Common myeloid progenitor, CD34-positive (primary cell): ENCODE results near the gene ZBTB12.
"Not testable (repeated sequence)": the region's sequence is repeated elsewhere in the genome, so short reads cannot be mapped to it uniquely, and the experiment has no call there.

Experiments
- CTCF ChIA-PET: fragments of 350-600 bp; sonication (Branson Sonifier 250); formaldehyde crosslinking; loops from one replicate; lab custom pipeline; 2021; ENCODE audit warnings: antibody characterized with exemption; lab: Charles Lee
- POLR2A ChIA-PET: fragments of 350-600 bp; sonication (Branson Sonifier 250); formaldehyde crosslinking; loops from one replicate; lab custom pipeline; 2021; ENCODE audit warnings: antibody characterized with exemption; lab: Charles Lee
- DNase-seq, 3 donors: peaks; one replicate each; pipeline versions ENCODE4 v3.0.0 to v3.0.0-alpha.2; 2013
- H3K27ac ChIP-seq, 2 experiments: 1 replicate in 1 of 2; 2 replicates in 1 of 2; pipeline ENCODE4 v1.7.0; 2013; ENCODE audit warnings: inconsistent platforms in 2 of 2, low read length in 2 of 2, mild to moderate bottlenecking in 2 of 2, low read depth in 1 of 2, moderate library complexity in 1 of 2; ENCODE audit not compliant: severe bottlenecking in 2 of 2, insufficient read depth in 1 of 2, poor library complexity in 1 of 2
- H3K27me3 ChIP-seq, 5 experiments: replicated peaks in 2 of 5; 1 replicate in 3 of 5; 2 replicates in 2 of 5; pipeline versions ENCODE4 v1.6.1 to v1.7.0; 2013; ENCODE audit warnings: low read length in 4 of 5, mild to moderate bottlenecking in 2 of 5, moderate library complexity in 2 of 5, inconsistent platforms in 1 of 5; ENCODE audit not compliant: insufficient read depth in 5 of 5, control insufficient read depth in 4 of 5
- H3K36me3 ChIP-seq, 4 experiments: 1 replicate in 2 of 4; 2 replicates in 2 of 4; pipeline versions ENCODE4 v1.6.1 to v1.7.0; 2013; ENCODE audit warnings: low read length in 3 of 4, control low read depth in 1 of 4, mild to moderate bottlenecking in 1 of 4; ENCODE audit not compliant: control insufficient read depth in 4 of 4, insufficient read depth in 4 of 4
- H3K4me1 ChIP-seq, 4 experiments: 1 replicate in 3 of 4; 2 replicates in 1 of 4; pipeline versions ENCODE4 v1.6.1 to v1.7.1; 2013; ENCODE audit warnings: low read length in 3 of 4, mild to moderate bottlenecking in 3 of 4, control low read depth in 1 of 4, inconsistent platforms in 1 of 4, moderate library complexity in 1 of 4; ENCODE audit not compliant: control insufficient read depth in 4 of 4, insufficient read depth in 4 of 4; ENCODE audit errors: control extremely low read depth in 1 of 4
- H3K4me3 ChIP-seq, 7 experiments: 1 replicate in 4 of 7; 2 replicates in 3 of 7; pipeline versions ENCODE4 v1.5.1 to v1.7.0; 2013; ENCODE audit warnings: mild to moderate bottlenecking in 7 of 7, low read length in 6 of 7, moderate library complexity in 6 of 7, inconsistent platforms in 2 of 7, low read depth in 2 of 7, control low read depth in 1 of 7; ENCODE audit not compliant: insufficient read depth in 4 of 7, control insufficient read depth in 1 of 7; ENCODE audit errors: extremely low read depth in 1 of 7
- H3K9me3 ChIP-seq, 5 experiments: 1 replicate in 4 of 5; 2 replicates in 1 of 5; pipeline versions ENCODE4 v1.6.1 to v1.7.1; 2013; ENCODE audit warnings: low read length in 4 of 5, mild to moderate bottlenecking in 2 of 5, inconsistent platforms in 1 of 5, low read depth in 1 of 5, moderate library complexity in 1 of 5; ENCODE audit not compliant: control insufficient read depth in 4 of 5, insufficient read depth in 2 of 5; ENCODE audit errors: control extremely low read depth in 1 of 5
- WGBS: methylation state at CpG from one replicate; pipeline ENCODE4 v1.1.5; 2013; ENCODE audit not compliant: insufficient coverage; 5-methylcytosine and 5-hydroxymethylcytosine counted together

ZBTB12 gene

DNA sequence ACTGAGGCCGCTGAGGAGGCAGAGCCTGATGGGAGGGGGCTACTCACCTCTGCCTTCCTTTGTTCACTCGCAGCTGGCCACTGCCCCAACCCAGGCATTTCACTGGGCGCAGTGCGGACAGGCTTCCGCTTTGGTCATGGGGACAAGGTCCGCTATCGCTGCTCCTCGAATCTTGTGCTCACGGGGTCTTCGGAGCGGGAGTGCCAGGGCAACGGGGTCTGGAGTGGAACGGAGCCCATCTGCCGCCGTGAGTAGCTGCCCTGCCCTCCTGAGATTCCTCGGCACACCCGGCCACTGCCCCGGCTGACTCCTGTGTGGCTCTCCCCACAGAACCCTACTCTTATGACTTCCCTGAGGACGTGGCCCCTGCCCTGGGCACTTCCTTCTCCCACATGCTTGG, 31.7 kb upstream of the ZBTB12 start:
- Histone ChIP-seq H3K4me3 (no peak overlapping the region), H3K4me1 (no peaks in the 10 kb centered on the region), H3K27ac (no peak overlapping the region), H3K36me3 (no peaks in the 10 kb centered on the region), H3K9me3 (no peaks in the 10 kb centered on the region), H3K27me3 (peaks cover 0 to 6% (median 0%) of the 10 kb centered on the region in 5 experiments)
- no peak for DNase-seq
- 96% methylated on average over 16 of the region's 19 CpGs for WGBS
- ChIA-PET POLR2A (no interaction called here), CTCF (no interaction called here)

DNA sequence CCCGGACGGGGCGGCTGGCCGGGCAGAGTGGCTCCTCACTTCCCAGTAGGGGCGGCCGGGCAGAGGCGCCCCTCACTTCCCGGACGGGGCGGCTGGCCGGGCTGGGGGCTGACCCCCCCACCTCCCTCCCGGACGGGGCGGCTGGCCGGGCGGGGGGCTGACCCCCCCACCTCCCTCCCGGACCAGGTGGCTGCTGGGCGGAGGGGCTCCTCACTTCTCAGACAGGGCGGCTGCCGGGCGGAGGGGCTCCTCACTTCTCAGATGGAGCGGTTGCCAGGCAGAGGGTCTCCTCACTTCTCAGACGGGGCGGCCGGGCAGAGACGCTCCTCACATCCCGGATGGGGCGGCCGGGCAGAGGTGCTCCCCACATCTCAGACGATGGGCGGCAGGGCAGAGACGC, 30.3 kb upstream of the ZBTB12 start:
- DNase-seq, H3K4me1 ChIP-seq, CTCF ChIA-PET, H3K36me3 ChIP-seq, H3K27ac ChIP-seq, POLR2A ChIA-PET, H3K9me3 ChIP-seq, H3K4me3 ChIP-seq: not testable (repeated sequence)
- 94% methylated on average over 3 of the region's 32 CpGs for WGBS
- H3K27me3 ChIP-seq: peaks cover 0 to 10% (median 0%) of the 10 kb centered on the region in 5 experiments

DNA sequence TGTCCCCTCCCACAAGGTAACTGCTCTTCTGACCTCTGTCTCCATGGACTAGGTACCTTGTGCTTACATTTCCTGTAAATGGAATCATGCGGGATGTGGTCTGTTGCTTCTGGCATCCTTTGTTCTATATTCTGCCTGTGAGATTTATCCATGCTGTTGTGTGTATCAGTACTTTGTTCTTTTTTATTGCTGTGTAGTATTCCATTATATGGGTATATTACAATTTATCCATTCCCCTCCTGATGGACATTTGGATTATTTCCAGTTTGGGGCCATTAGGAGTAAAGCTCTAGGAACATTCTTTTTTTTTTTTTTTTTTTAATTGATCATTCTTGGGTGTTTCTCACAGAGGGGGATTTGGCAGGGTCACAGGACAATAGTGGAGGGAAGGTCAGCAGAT, 29.1 kb upstream of the ZBTB12 start:
- ChIA-PET CTCF (no interaction called here), POLR2A (interaction anchor here (0.5 kb wide), 1 partner anchor 98 kb away, joined by 3 read pairs; no protein-coding TSS in a partner anchor)
- no peaks in the 10 kb centered on the region for H3K36me3 ChIP-seq
- no peaks in the 10 kb centered on the region for H3K9me3 ChIP-seq
- H3K27me3 ChIP-seq: peaks cover 0 to 8% (median 0%) of the 10 kb centered on the region in 5 experiments
- no peak overlapping the region for H3K4me3 ChIP-seq
- no peak overlapping the region for H3K27ac ChIP-seq
- no CpG with 5 or more reads among the region's 1 CpG for WGBS
- no peak for DNase-seq
- no peaks in the 10 kb centered on the region for H3K4me1 ChIP-seq

GRCh38 chr6:31928672-31928939, 26.7 kb upstream of the ZBTB12 start:
- DNase-seq: no peak
- 95% methylated on average over 4 of the region's 9 CpGs for WGBS
- ChIA-PET CTCF (interaction anchor here (0.6 kb wide), 1 partner anchor 10 kb away, joined by 4 read pairs; no protein-coding TSS in a partner anchor), POLR2A (no interaction called here)
- Histone ChIP-seq H3K4me1 (no peaks in the 10 kb centered on the region), H3K9me3 (no peaks in the 10 kb centered on the region), H3K27ac (no peak overlapping the region), H3K36me3 (no peaks in the 10 kb centered on the region), H3K27me3 (peaks cover 0 to 7% (median 0%) of the 10 kb centered on the region in 5 experiments), H3K4me3 (no peak overlapping the region)

- no peak overlapping the region for H3K4me3 ChIP-seq
- WGBS: 95% methylated on average over 7 of the region's 11 CpGs
- CTCF ChIA-PET: no interaction called here
- H3K36me3 ChIP-seq: no peaks in the 10 kb centered on the region
- no peaks in the 10 kb centered on the region for H3K4me1 ChIP-seq
- no peaks in the 10 kb centered on the region for H3K9me3 ChIP-seq
- H3K27me3 ChIP-seq: peaks cover 0 to 7% (median 0%) of the 10 kb centered on the region in 5 experiments
- POLR2A ChIA-PET: interaction anchor here (0.5 kb wide), 1 partner anchor 15 kb away, joined by 3 read pairs; no protein-coding TSS in a partner anchor
- H3K27ac ChIP-seq: no peak overlapping the region
- DNase-seq: no peak
Observed at GRCh38 chr6:31927863-31928671, 26.2 kb upstream of the ZBTB12 start.

DNA sequence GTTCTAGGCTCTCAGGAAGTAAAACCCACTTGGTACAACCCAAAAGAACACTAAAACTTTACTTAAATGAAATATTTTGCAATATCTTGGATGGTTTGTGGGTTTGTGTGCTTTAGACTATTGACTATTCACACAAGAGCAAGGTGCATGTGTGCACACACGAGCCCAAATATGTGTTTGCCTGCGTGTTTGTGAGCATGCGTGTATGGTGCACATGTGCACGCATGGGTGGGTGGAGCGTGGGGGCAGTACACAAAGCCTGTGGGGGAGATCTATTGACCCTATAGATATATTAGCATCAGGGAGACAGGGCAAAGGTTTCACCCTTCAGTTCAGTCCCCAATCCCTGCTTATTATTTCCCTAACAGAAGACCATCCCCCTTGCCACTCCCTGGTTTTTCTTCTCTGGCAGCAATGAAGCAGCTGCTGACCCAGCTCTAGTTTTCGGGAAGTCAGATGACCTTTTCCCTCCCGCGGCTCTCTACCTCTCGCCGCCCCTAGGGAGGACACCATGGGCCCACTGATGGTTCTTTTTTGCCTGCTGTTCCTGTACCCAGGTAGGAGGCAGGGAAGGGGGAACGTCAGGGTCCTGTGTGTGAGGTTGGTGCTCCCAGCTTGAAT, 25.5 kb upstream of the ZBTB12 start, which contains the start of gene C2:
Gene C2 (plus strand): TSS at position 476 of the 621 bp plus-strand sequence. CDS start 36 bp downstream, at position 512.
- POLR2A ChIA-PET: interaction anchor here (0.5 to 0.6 kb wide), 2 partner anchors 14 to 25 kb away, joined by 3 read pairs; partner anchors contain the start of gene ZBTB12
- peaks cover 0 to 7% (median 0%) of the 10 kb centered on the region in 5 experiments for H3K27me3 ChIP-seq
- no peaks in the 10 kb centered on the region for H3K4me1 ChIP-seq
- WGBS: 95% methylated on average over 6 of the region's 11 CpGs
- CTCF ChIA-PET: no interaction called here
- H3K9me3 ChIP-seq: no peaks in the 10 kb centered on the region
- no peak within 1 kb of the TSS for H3K4me3 ChIP-seq
- no peaks in the 10 kb centered on the region for H3K36me3 ChIP-seq
- no peak for DNase-seq
- no peak within 1 kb of the TSS for H3K27ac ChIP-seq

DNA sequence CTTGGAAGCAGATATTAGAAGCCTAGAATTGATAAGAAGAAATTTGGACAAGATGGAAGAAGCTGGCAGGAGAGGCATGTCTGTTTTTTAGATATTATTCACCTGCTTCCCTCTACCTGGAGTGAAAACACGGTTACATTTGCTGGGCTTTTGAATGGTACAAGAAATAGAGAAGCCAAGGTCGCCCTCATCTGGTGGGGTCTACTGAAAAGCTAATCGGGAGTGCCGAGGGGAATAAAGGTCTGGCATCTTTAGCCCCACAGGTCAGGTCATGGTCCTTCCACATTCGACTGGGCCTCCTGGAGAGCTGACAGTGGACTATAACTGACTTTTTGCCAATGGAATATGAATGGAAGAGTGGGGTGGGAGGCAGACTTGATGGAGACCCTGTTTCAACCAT, 21.1 kb upstream of the ZBTB12 start:
- POLR2A ChIA-PET: no interaction called here

More for the DNA sequence above, 21.1 kb upstream of the ZBTB12 start:
- H3K4me3 ChIP-seq: no peak overlapping the region
- H3K27me3 ChIP-seq: no peaks in the 10 kb centered on the region
- no peaks in the 10 kb centered on the region for H3K4me1 ChIP-seq
- DNase-seq: peak; percentile 50 to 59 (median 58)
- CTCF ChIA-PET: interaction anchor here (0.7 to 5.4 kb wide), 10 partner anchors 17 to 242 kb away, joined by 3 to 24 read pairs (median 4); partner anchors contain the start of genes CFB and LY6G5C
- no peaks in the 10 kb centered on the region for H3K9me3 ChIP-seq
- 16% methylated on average over 5 of the region's 5 CpGs for WGBS
- H3K27ac ChIP-seq: no peak overlapping the region
- no peaks in the 10 kb centered on the region for H3K36me3 ChIP-seq
